Testis (tissue), 2 donors: ENCODE data around the gene DTNA.

ENCODE experiments used
- POLR2A ChIP-seq: fragments of 450-650 bp; IDR thresholded peaks from one replicate; pipeline ENCODE4 v1.6.1; 2017; ENCODE audit warnings: antibody characterized with exemption, mild to moderate bottlenecking, moderate library complexity
- TF ChIP-seq, protein P1 (sequence below), 3 experiments: fragments of 450-650 bp in 2 of 3; fragments of 200-600 bp in 1 of 3; sonication (generic) in 1 of 3; IDR thresholded peaks; one replicate each; pipeline ENCODE4 v1.5.1; 2016 to 2019; ENCODE audit warnings: antibody characterized with exemption in 3 of 3, mild to moderate bottlenecking in 2 of 3, moderate library complexity in 1 of 3

GRCh38 chr18:34901299-34901698 lies 191.2 kb downstream of the DTNA start:
- TF ChIP-seq, protein P1, sequence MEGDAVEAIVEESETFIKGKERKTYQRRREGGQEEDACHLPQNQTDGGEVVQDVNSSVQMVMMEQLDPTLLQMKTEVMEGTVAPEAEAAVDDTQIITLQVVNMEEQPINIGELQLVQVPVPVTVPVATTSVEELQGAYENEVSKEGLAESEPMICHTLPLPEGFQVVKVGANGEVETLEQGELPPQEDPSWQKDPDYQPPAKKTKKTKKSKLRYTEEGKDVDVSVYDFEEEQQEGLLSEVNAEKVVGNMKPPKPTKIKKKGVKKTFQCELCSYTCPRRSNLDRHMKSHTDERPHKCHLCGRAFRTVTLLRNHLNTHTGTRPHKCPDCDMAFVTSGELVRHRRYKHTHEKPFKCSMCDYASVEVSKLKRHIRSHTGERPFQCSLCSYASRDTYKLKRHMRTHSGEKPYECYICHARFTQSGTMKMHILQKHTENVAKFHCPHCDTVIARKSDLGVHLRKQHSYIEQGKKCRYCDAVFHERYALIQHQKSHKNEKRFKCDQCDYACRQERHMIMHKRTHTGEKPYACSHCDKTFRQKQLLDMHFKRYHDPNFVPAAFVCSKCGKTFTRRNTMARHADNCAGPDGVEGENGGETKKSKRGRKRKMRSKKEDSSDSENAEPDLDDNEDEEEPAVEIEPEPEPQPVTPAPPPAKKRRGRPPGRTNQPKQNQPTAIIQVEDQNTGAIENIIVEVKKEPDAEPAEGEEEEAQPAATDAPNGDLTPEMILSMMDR (IDR thresholded peaks at IDR 0.05), result no peak
- TF ChIP-seq POLR2A, result no peak
